NCI-H1048 (cell line): ENCODE measurements around the gene ATP5IF1.

Experiments
- DNase-seq: peaks from one replicate; lab custom pipeline; 2025; lab: John Stamatoyannopoulos, UW

The ATP5IF1 gene

GRCh38 chr1:28235755-28236655 lies at the start of gene ATP5IF1:
ATP5IF1 (plus strand) TSS chr1:28236124; CDS start chr1:28236184, 60 bp downstream.
- peak; percentile 92 for DNase-seq

GRCh38 chr1:28190337-28190979 lies 45.5 kb upstream of the ATP5IF1 start:
- no peak for DNase-seq

DNA sequence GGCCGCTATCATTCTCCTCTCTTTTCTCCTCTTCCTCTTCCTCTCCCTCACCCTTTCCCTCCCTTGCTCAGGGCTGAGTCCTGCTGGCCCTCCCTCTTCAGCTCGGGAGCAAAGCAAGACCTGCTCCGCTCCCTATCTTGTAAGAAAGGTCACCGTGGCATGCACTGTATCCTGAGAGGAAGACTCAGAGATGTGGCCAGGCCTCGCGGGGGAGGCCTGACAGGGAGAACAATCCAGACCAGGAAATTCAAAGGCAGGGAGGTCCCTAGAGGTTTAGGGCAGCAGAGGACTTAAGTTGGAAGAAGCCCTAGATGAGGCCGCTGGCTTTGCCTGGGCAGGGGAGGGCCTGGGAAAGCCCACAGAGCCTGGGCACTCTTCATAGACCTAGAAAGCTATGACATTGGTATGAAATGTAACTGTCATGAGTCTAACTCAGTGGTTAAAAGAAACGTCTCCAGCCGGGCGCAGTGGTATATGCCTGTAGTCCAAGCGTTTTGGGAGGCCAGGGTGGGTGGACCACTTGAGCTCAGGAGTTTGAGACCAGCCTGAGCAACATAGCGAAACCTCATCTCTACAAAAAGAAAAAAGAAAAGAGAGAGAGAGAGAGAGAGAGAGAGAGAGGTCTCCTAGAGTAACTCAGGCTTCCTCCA lies 44.8 kb upstream of the ATP5IF1 start:
- no peak for DNase-seq

DNA sequence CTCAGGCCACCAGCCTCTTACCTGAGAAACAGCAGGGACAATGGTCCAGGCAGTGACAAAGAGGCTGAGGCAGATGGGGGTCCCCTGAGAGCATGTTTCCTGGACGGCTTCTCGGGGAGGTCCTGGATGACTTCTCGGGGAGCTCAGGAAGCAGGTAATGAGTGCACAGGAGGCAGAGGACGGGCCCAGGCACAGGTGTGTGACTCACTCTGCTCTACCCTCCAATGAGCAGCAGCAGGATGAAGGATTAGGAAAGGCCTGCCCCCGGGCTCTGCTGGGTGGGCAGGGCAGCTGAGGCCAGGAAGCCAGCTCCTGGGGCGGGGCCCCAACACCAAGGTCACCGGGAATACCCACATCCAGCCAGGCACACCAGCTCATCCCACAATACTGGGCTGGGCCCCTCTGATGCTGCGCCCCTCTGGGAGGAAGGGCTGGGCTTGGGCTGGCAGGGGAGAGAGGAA lies 42.2 kb upstream of the ATP5IF1 start:
- no peak for DNase-seq

DNA sequence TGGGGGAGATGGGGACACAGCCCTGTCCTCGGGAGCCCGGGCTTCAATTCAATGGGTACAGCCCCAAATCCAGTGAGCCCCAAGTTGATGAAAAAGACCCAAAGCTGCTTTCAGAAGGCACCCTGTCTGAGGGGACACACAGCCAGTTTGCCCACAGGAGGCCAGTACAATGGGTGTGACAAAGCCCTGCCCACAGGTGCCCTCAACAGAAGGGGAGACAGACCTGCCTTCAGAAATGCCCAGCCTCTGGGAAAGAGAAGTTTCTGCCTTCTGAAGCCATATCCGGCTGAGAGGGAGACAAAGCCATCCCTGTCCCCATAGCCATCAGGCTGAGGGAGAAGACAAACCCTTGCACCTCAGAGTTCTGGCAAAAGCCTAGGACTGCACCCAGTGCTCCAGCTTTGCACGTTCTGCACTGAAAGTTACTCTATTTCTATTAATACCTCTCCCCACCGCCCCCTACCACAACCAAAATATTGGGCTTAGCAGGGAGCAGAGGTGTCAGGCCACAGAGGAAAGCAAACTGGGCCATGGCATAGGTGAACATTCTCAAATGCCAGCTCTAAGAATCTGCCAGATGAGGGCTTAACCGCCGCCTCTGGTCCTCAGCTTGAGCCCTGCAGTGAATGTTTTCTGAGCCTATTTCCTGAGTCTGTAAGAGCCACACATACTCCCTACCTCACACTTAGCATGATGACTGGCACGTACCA lies 41.4 kb upstream of the ATP5IF1 start:
- no peak for DNase-seq

DNA sequence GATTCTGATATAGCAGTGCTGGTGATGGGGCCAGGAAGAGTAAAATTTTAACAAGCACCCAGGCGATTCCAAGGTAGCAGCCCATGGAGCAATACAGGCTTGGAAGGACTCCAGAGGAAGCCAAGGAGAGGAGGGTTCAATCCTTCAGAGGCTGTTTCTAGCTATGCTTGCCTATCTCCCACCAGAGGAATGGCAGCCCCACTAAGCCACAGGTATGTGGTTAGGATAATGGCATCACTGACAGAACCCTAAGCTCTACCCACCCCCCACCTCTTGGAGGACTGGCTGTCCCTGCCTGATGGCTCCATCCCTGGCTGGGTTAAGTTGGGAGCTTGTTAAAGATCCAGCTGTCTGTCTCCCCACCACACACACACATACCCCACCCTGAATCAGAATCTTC lies 40.1 kb upstream of the ATP5IF1 start:
- no peak for DNase-seq

- DNase-seq: no peak
Measured at GRCh38 chr1:28196330-28196729, 39.6 kb upstream of the ATP5IF1 start.

GRCh38 chr1:28197682-28198415 lies 38.1 kb upstream of the ATP5IF1 start:
- DNase-seq: no peak

DNA sequence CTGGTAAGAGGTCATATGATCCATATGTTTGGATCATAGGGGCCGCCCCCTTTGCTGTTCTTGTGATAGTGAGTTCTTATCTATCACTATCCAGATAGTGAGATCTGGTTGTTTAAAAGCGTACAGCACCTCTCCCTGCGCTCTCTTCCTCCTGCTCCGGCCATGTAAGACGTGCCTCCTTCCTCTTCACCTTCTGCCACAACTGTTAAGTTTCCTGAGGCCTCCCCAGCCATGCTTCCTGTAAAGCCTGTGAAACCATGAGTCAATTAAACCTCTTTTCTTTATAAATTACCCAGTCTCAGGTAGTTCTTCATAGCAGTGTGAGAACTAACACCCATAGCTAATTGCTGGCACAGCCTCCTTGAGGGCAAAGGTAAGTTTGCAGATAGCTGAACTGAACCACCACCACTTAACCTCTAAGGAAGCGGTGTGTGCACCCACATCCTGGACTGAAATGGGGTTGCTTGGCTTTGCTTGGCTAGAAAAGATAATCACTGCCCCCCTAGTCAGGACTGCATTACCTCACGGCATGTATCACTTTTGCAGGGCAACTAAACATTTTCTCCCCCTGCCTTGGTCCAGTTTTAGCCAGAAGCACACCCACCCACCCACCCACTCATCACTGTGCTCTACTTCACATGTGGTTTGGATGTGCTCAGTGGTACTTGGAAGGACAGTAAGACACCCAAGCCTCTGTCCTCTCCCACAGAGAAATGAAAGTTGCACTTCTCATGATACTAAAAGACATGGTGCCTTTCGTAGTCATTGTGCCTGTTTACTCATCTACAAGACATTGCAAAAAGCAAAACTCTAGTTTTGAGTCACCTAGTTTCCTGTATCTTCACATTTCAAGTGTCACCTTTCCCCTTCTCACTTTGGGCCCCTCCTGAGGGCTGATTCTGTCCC lies 36.3 kb upstream of the ATP5IF1 start:
- no peak for DNase-seq

GRCh38 chr1:28200234-28200873 lies 35.6 kb upstream of the ATP5IF1 start:
- no peak for DNase-seq

DNA sequence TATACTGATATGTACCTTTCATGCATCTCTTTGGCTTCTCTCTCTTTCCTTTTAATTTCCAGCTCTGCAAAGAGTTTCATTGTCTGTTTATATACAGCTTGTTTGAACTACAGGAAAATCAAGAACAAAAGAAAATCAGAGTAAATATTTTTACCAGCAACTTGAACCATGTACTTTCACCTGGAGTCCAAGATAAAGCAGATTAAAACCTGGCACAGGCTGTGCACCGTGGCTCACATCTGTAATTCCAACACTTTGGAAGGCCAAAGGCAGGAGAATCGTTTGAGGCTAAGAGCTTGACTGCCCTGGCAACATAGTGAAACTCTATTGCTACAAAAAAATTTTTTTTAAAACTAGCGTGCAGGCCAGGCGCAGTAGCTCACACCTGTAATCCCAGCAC lies 30.7 kb upstream of the ATP5IF1 start:
- DNase-seq: no peak

DNA sequence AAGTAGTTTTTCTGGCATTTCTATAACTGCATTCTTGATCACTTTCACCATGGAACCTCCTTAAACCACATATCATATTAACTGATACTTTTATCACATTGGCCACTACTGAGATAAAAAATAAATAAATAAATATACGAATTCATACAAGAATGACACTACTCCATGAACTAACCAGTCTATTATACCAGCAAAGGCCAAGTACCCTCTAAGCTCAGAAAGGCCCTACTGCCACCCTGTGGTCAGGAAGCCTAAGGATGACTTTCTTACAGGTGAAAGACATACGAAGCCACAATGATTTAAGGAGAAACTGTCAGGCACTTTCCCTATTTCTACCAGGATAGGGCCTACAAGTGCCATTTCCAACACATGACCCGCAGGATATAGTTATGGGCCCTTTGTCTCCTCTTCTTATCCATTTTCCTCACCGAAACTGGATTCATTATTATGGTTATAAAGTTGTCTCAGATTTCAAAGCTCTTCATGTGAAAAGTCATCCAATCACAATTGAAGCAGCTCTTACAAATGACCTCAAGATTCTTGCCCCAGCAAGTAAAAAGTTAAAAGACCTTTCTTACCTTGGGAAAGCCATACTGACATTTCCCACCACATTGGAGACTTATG lies 27.0 kb upstream of the ATP5IF1 start:
- no peak for DNase-seq

- no peak for DNase-seq
Measured at GRCh38 chr1:28209700-28210099, 26.2 kb upstream of the ATP5IF1 start.

DNA sequence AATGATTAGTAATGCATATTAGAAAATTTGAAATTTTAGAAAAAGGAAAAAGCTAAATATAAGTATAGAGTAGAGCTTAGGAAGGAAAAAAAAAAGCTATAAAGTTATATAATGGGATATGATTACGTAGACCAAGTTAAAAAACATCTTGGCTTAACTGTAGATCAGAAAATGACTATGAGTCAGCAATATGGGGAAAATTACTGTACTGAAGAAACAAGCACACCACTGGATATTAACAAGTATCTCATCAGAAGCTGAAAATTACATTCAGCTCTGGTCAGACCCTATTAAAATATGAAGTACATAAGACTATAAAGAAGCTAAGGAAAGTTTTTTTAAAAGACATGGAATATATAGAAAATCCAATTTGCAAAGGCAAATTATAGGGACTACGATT lies 22.6 kb upstream of the ATP5IF1 start:
- DNase-seq: no peak

- no peak for DNase-seq
Measured at GRCh38 chr1:28229089-28229488, 6.8 kb upstream of the ATP5IF1 start.

DNA sequence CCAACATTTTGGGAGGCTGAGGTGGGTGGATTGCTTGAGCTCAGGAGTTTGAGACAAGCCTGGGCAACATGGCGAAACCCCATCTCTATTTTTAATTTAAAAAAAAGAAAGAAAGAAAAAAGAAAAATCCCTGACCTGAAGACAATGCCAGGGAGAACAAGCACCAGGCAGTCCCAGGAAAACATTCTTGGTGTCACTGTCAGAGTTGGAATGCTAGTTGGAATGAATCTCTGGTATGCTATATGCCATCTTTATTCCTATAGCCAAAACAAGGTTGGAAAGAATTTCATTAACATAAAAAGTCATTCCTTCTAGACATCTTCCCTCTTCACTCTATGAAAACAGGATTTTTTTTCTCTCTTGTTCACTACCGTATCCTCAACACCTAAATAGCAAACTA lies 5.9 kb upstream of the ATP5IF1 start:
- DNase-seq: no peak

- peak; percentile 90 for DNase-seq
Measured at GRCh38 chr1:28232558-28233263, 3.2 kb upstream of the ATP5IF1 start, which contains the start of gene DNAJC8. DNAJC8 (minus strand) TSS chr1:28233029; CDS start chr1:28232998, 31 bp downstream.

DNA sequence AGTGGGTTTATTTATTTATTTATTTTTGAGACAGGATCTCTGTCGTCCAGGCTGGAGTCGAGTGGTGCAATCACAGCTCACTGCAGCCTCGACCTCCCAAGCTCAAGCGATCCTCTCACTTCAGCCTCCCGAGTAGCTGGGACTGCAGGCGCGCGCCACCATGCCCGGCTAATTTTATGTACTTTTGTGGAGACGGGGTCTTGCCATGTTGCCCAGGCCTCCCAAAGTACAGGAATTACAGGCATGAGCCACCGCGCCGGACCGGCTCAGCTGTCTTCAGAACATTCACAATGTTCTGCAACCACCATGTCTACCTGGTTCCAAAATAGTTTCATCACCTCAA lies 2.7 kb upstream of the ATP5IF1 start:
- DNase-seq: no peak
